OCI-LY1 (cell line): ENCODE results near the gene CASP10.

Source experiments
- H2AFZ ChIP-seq: fragments of 200-600 bp; sonication (generic), shearing (Covaris generic); 2 replicates; pipeline ENCODE4 v1.6.0; 2014; ENCODE audit warnings: antibody characterized with exemption, mild to moderate bottlenecking, low read length
- H3F3A ChIP-seq: fragments of 200-600 bp; sonication (generic), shearing (Covaris generic); 2 replicates; pipeline ENCODE4 v1.6.0; 2014; ENCODE audit warnings: mild to moderate bottlenecking, antibody characterized with exemption, low read length, moderate library complexity; ENCODE audit not compliant: insufficient read depth
- H3K27ac ChIP-seq: fragments of 200-600 bp; sonication (generic); 2 replicates; pipeline ENCODE4 v1.5.1; 2014; ENCODE audit warnings: low read length, mixed run types, mild to moderate bottlenecking, low read depth; ENCODE audit not compliant: poor library complexity, severe bottlenecking
- H3K27me3 ChIP-seq: fragments of 200-600 bp; sonication (generic); 2 replicates; pipeline ENCODE4 v1.6.0; 2014; ENCODE audit warnings: antibody characterized with exemption, mild to moderate bottlenecking, low read length, moderate library complexity; ENCODE audit not compliant: insufficient read depth
- H3K36me3 ChIP-seq: fragments of 200-600 bp; sonication (generic); 2 replicates; pipeline ENCODE4 v1.6.1; 2014; ENCODE audit warnings: mild to moderate bottlenecking, antibody characterized with exemption, low read length, moderate library complexity, mixed read lengths; ENCODE audit not compliant: insufficient read depth
- H3K4me1 ChIP-seq: fragments of 200-600 bp; sonication (generic); 2 replicates; pipeline ENCODE4 v1.5.1; 2014; ENCODE audit warnings: mild to moderate bottlenecking, low read length, moderate library complexity; ENCODE audit not compliant: insufficient read depth, severe bottlenecking
- H3K4me2 ChIP-seq: fragments of 200-600 bp; sonication (generic), shearing (Covaris generic); 2 replicates; pipeline ENCODE4 v1.6.1; 2014; ENCODE audit warnings: low read length
- H3K4me3 ChIP-seq: fragments of 200-600 bp; sonication (generic); 2 replicates; pipeline ENCODE4 v1.5.1; 2014; ENCODE audit warnings: low read length, low read depth, mild to moderate bottlenecking, mixed read lengths; ENCODE audit not compliant: poor library complexity, severe bottlenecking
- H3K79me2 ChIP-seq: fragments of 200-600 bp; shearing (Covaris generic); 2 replicates; pipeline ENCODE4 v1.6.1; 2016; ENCODE audit warnings: mixed run types, low read length, mixed read lengths; ENCODE audit not compliant: insufficient read depth
- H3K9ac ChIP-seq: fragments of 200-600 bp; sonication (generic), shearing (Covaris generic); 2 replicates; pipeline ENCODE4 v1.6.1; 2014; ENCODE audit warnings: mild to moderate bottlenecking, low read length, mixed read lengths
- H3K9me2 ChIP-seq: fragments of 200-600 bp; sonication (generic), shearing (Covaris generic); 2 replicates; pipeline ENCODE4 v1.6.1; 2014; ENCODE audit warnings: low read depth, mild to moderate bottlenecking, low read length, mixed read lengths
- H3K9me3 ChIP-seq: fragments of 200-600 bp; shearing (Covaris generic); 2 replicates; pipeline ENCODE4 v1.6.1; 2014; ENCODE audit warnings: low read length, mixed read lengths
- H4K20me1 ChIP-seq: fragments of 200-600 bp; sonication (generic), shearing (Covaris generic); 2 replicates; pipeline ENCODE4 v1.6.0; 2016; ENCODE audit warnings: mild to moderate bottlenecking, low read length; ENCODE audit not compliant: insufficient read depth
- EZH2 ChIP-seq: fragments of 200-600 bp; sonication (generic), shearing (Covaris generic); IDR thresholded peaks from 2 replicates; pipeline ENCODE4 v1.8.0; 2017; ENCODE audit warnings: borderline replicate concordance, mixed run types, mild to moderate bottlenecking, antibody characterized with exemption, low read length, moderate library complexity, mixed read lengths
- TF ChIP-seq, protein P1 (sequence below): fragments of 200-600 bp; sonication (generic), shearing (Covaris generic); IDR thresholded peaks from 2 replicates; pipeline ENCODE4 v1.5.1; 2017; ENCODE audit warnings: mild to moderate bottlenecking, antibody characterized with exemption, low read length, moderate library complexity, mixed read lengths

CASP10 gene

DNA sequence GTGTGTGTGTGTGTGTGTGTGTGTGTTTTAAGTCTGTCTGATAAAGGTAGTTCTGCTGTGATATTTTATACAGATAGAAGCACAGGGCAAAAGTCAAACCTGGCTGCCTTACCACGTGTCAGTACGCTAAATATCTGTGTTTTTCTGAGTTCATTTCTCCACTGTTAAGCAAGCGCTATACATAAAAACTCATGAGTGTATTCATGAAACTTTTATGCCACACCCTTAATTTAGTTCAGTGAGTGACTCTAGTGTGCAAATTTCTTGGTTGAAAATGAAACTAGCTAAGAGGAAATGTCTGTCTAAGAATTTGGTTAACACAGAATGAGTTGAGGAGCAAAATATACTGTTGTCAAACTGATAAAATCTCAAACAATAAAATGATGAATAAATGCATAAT lies 11.2 kb downstream of the CASP10 start:
- no peak for TF ChIP-seq EZH2
- TF ChIP-seq, protein P1, sequence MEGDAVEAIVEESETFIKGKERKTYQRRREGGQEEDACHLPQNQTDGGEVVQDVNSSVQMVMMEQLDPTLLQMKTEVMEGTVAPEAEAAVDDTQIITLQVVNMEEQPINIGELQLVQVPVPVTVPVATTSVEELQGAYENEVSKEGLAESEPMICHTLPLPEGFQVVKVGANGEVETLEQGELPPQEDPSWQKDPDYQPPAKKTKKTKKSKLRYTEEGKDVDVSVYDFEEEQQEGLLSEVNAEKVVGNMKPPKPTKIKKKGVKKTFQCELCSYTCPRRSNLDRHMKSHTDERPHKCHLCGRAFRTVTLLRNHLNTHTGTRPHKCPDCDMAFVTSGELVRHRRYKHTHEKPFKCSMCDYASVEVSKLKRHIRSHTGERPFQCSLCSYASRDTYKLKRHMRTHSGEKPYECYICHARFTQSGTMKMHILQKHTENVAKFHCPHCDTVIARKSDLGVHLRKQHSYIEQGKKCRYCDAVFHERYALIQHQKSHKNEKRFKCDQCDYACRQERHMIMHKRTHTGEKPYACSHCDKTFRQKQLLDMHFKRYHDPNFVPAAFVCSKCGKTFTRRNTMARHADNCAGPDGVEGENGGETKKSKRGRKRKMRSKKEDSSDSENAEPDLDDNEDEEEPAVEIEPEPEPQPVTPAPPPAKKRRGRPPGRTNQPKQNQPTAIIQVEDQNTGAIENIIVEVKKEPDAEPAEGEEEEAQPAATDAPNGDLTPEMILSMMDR = no peak
- H3K27ac ChIP-seq = no peak overlapping the region
- no peak overlapping the region for H3K9ac ChIP-seq
- H3K9me2 ChIP-seq = no peaks in the 10 kb centered on the region
- H3K4me3 ChIP-seq = no peak overlapping the region
- H3K9me3 ChIP-seq = no peaks in the 10 kb centered on the region
- no peak overlapping the region for H2AFZ ChIP-seq
- peaks cover 10% of the 10 kb centered on the region; the same call in 1 of the 2 replicates for H3K27me3 ChIP-seq
- no peaks in the 10 kb centered on the region for H4K20me1 ChIP-seq
- H3K79me2 ChIP-seq = no peaks in the 10 kb centered on the region
- no peak overlapping the region for H3K4me2 ChIP-seq
- H3K4me1 ChIP-seq = no peaks in the 10 kb centered on the region
- no peaks in the 10 kb centered on the region for H3F3A ChIP-seq
- no peaks in the 10 kb centered on the region for H3K36me3 ChIP-seq

DNA sequence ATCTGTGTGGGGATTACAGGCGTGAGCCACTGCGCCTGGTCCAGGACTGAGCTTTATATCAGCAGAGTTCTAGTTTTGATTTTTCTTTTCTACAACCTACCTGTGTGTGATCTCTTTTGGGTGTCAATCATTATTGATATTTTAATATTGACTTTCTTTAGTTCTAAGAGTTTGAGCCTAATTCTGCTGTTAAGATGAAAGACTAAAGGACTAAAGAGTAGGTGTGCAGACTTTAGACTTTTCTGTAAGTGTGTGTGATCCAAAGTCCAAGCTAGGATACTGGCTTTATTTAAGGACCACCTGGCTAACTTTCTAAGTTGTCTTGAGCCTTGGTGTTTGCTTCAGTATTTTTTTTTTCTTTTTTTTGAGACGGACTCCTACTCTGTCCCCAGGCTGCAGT lies 12.4 kb downstream of the CASP10 start:
- H2AFZ ChIP-seq = no peak overlapping the region
- H3K36me3 ChIP-seq = no peaks in the 10 kb centered on the region
- peaks cover 10% of the 10 kb centered on the region; the same call in 1 of the 2 replicates for H3K27me3 ChIP-seq
- no peaks in the 10 kb centered on the region for H4K20me1 ChIP-seq
- H3K9me2 ChIP-seq = no peaks in the 10 kb centered on the region
- no peak overlapping the region for H3K9ac ChIP-seq
- H3F3A ChIP-seq = no peaks in the 10 kb centered on the region
- TF ChIP-seq, protein P1 = no peak
- TF ChIP-seq EZH2 = no peak
- no peak overlapping the region for H3K27ac ChIP-seq
- no peaks in the 10 kb centered on the region for H3K9me3 ChIP-seq
- no peak overlapping the region for H3K4me3 ChIP-seq
- no peaks in the 10 kb centered on the region for H3K79me2 ChIP-seq
- H3K4me2 ChIP-seq = no peak overlapping the region
- no peaks in the 10 kb centered on the region for H3K4me1 ChIP-seq

DNA sequence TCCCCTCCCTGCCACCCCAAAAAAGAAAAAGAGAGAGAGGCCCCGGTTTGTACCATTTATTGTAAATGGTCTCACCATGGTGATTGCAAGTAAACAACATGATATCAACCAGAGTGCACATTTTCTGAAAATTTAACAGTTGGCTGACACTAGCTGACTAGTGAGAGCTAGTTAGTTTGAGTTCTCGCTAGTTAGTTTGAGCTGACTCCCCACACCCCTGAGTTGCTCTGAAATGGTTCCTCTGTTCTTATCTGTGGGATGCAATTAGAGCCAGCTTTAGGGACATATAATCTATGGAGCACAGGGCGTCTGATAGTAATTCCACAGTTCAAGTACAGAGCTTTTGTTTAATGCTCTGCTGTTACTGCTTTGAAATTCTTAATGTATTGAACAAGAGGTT lies 13.1 kb downstream of the CASP10 start:
- no peaks in the 10 kb centered on the region for H3K79me2 ChIP-seq
- no peak overlapping the region for H3K9ac ChIP-seq
- peaks cover 10% of the 10 kb centered on the region; the same call in 1 of the 2 replicates for H3K27me3 ChIP-seq
- no peak overlapping the region for H2AFZ ChIP-seq
- no peaks in the 10 kb centered on the region for H4K20me1 ChIP-seq
- H3K9me2 ChIP-seq = no peaks in the 10 kb centered on the region
- TF ChIP-seq, protein P1 = no peak
- no peak for TF ChIP-seq EZH2
- no peaks in the 10 kb centered on the region for H3K9me3 ChIP-seq
- H3K36me3 ChIP-seq = no peaks in the 10 kb centered on the region
- H3K4me3 ChIP-seq = no peak overlapping the region
- no peak overlapping the region for H3K27ac ChIP-seq
- no peaks in the 10 kb centered on the region for H3K4me1 ChIP-seq
- H3K4me2 ChIP-seq = no peak overlapping the region
- no peaks in the 10 kb centered on the region for H3F3A ChIP-seq
